Peyer's patch (tissue), 4 donors: ENCODE data around the gene CAMSAP3. TPM values are rescaled to one million over a fixed set of nuclear protein-coding genes. Genes with fewer than 3 reads are reported as not detected.

Experiments used
- DNase-seq, 3 donors: peaks; one replicate each; pipeline ENCODE4 v3.0.0-alpha.2; 2017 to 2019
- H3K27ac ChIP-seq, 4 donors: fragments of 200-600 bp; sonication (generic); one replicate each; pipeline ENCODE4 v1.5.1; 2016 to 2019
- H3K27me3 ChIP-seq, 2 donors: fragments of 200-600 bp; sonication (generic); one replicate each; pipeline ENCODE4 v1.5.1; 2019
- H3K36me3 ChIP-seq, 3 donors: fragments of 200-600 bp; sonication (generic); one replicate each; pipeline ENCODE4 v1.5.1; 2016 to 2019
- H3K4me1 ChIP-seq, 4 donors: fragments of 200-600 bp; sonication (generic); one replicate each; pipeline ENCODE4 v1.5.1; 2016 to 2019
- H3K4me3 ChIP-seq, 4 donors: fragments of 200-600 bp; sonication (generic); 1 replicate in 3 of 4; 2 replicates in 1 of 4; pipeline ENCODE4 v1.5.1; 2016 to 2019; ENCODE audit warnings: mild to moderate bottlenecking in 1 of 4
- H3K9me3 ChIP-seq, 4 donors: fragments of 200-600 bp; sonication (generic); one replicate each; pipeline ENCODE4 v1.5.1; 2016 to 2019; ENCODE audit warnings: mild to moderate bottlenecking in 1 of 4
- POLR2A ChIP-seq, 2 donors: fragments of 450-650 bp; IDR thresholded peaks; one replicate each; pipeline ENCODE4 v1.5.1; 2017; ENCODE audit warnings: antibody characterized with exemption in 2 of 2, mild to moderate bottlenecking in 2 of 2, moderate library complexity in 2 of 2
- total RNA-seq, 4 donors: library from RNA; depleted of rRNA; stranded (reverse); fragments of >200 nt; gene quantifications; one replicate each; pipeline ENCODE4 v1.1.0, GENCODE V29; 2016
- TF ChIP-seq, protein P1 (sequence below), 6 experiments: fragments of 450-650 bp in 4 of 6; fragments of 200-600 bp in 2 of 6; sonication (generic) in 1 of 6; IDR thresholded peaks; one replicate each; pipeline ENCODE4 v1.5.1; 2017 to 2019; ENCODE audit warnings: antibody characterized with exemption in 6 of 6, mild to moderate bottlenecking in 3 of 6, moderate library complexity in 1 of 6

Gene CAMSAP3
- total RNA-seq, 4 donors from 2014 or later = 24.8 to 71.7 (median 60.3) TPM

DNA sequence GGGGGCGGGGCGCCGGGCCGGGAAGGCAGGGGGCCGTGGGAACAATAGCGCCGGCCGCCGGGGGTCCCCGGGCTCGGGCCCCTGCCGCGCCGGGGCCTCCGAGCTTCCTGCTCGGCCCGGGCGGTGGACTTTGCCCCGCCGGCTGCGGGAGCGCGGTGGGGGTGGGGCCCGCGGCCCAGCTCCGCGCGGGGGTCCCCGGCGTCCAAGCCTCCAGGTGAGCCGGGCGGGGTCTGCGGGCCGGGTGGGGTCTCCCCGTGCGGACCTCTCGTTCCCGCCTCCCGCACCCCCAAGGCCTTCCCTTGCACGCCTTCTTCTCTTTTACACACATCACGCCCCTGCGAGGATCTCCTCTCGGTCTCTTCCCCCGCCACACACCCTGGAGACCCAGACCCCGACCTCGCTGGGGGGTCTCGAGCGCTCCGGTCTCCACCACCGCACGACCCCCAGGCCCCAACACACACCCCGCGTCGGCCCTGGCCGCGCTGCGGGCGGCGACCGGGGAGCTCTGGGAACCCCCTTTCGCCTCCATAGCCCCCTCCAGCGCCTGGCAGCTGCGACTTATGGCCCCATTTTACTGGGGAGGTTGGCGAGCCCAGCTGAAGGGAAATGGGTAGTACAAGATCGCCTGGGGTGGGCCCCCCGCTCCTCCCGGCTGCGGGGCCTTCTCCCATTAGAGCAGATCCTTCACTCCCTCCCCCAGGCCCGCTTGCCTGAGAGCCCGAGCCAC is 711 bp downstream of the CAMSAP3 start:
- Histone ChIP-seq H3K36me3 (no peaks in the 10 kb centered on the region), H3K4me3 (peak overlapping the region; percentile 44 to 78 (median 59)), H3K27ac (peak overlapping the region in 3 of 4 donors; percentile 59 to 87 (median 71)), H3K4me1 (peaks cover 0 to 9% (median 4%) of the 10 kb centered on the region in 4 donors), H3K27me3 (peaks cover 0 to 7% of the 10 kb centered on the region in 2 donors), H3K9me3 (no peaks in the 10 kb centered on the region)
- TF ChIP-seq, protein P1, sequence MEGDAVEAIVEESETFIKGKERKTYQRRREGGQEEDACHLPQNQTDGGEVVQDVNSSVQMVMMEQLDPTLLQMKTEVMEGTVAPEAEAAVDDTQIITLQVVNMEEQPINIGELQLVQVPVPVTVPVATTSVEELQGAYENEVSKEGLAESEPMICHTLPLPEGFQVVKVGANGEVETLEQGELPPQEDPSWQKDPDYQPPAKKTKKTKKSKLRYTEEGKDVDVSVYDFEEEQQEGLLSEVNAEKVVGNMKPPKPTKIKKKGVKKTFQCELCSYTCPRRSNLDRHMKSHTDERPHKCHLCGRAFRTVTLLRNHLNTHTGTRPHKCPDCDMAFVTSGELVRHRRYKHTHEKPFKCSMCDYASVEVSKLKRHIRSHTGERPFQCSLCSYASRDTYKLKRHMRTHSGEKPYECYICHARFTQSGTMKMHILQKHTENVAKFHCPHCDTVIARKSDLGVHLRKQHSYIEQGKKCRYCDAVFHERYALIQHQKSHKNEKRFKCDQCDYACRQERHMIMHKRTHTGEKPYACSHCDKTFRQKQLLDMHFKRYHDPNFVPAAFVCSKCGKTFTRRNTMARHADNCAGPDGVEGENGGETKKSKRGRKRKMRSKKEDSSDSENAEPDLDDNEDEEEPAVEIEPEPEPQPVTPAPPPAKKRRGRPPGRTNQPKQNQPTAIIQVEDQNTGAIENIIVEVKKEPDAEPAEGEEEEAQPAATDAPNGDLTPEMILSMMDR (IDR thresholded peaks at IDR 0.05) = no peak
- no peak for TF ChIP-seq POLR2A (IDR thresholded peaks at IDR 0.05)
- DNase-seq = no peak

DNA sequence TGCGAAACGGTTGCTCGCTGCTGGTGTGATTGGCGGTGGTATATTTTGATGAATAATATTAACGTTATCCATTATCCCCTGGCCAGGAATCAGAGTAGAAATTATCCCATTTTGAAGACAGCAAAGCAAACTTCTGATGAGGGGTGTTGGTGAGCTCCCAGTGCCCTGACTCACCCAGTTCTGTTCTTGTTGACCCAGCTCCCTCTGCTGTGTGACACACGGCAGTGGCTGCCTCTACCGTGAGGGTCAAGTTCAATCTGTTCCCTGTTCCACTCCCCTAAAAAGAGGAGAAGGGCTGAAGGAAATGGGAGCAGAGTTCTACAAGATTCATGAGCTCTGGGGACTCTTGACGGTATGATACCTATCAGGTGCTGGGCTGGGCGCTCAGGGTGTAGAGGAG is 2.0 kb downstream of the CAMSAP3 start:
- H3K4me1 ChIP-seq = peaks cover 0 to 9% (median 4%) of the 10 kb centered on the region in 4 donors
- H3K27me3 ChIP-seq = peaks cover 0 to 7% of the 10 kb centered on the region in 2 donors
- H3K4me3 ChIP-seq = peak overlapping the region in 1 of 4 donors; percentile 66
- TF ChIP-seq, protein P1 (IDR thresholded peaks at IDR 0.05) = no peak
- no peak for TF ChIP-seq POLR2A (IDR thresholded peaks at IDR 0.05)
- no peak overlapping the region for H3K27ac ChIP-seq
- H3K36me3 ChIP-seq = no peaks in the 10 kb centered on the region
- H3K9me3 ChIP-seq = no peaks in the 10 kb centered on the region
- DNase-seq = no peak

DNA sequence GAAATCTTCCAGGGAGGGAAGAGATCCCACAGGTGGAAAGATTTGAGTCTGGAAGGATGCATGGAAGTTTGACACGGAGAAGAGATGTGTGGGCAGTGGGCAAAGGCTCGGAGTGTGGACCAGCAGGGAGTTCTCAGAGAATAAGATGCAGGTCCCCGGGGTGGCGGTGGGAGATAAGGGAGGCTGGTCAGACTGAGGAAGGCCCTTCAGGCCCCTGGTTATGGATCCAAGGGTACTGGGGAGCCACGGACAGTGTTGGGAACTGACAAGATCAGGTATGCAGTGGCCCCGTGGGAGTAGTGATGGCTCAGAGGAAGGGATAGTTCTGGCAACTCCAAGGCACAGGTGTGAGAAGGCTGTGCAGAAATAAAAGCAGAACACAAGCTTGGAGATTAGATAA is 2.5 kb downstream of the CAMSAP3 start:
- H3K36me3 ChIP-seq = no peaks in the 10 kb centered on the region
- H3K4me3 ChIP-seq = no peak overlapping the region
- no peak for DNase-seq
- H3K27me3 ChIP-seq = peaks cover 0 to 7% of the 10 kb centered on the region in 2 donors
- H3K4me1 ChIP-seq = peaks cover 0 to 9% (median 4%) of the 10 kb centered on the region in 4 donors
- H3K27ac ChIP-seq = no peak overlapping the region
- TF ChIP-seq POLR2A (IDR thresholded peaks at IDR 0.05) = no peak
- TF ChIP-seq, protein P1 (IDR thresholded peaks at IDR 0.05) = no peak
- no peaks in the 10 kb centered on the region for H3K9me3 ChIP-seq

DNA sequence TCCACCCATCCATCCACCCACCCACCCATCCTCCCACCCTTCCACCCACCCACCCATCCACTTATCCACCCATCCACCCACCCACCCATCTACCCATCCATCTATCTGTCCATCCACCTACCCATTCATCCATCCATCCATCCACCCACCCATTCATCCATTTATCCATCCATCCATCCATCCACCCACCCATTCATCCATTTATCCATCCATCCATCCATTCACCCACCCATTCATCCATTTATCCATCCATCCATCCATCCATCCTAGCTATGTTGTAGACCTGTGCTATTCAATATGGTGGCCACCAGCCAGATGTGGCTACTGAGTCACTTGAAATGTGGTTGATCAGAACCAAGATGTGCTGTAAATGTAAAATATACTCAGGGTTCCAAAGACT is 5.1 kb downstream of the CAMSAP3 start:
- Histone ChIP-seq H3K4me3 (no peak overlapping the region), H3K27me3 (peaks cover 0 to 7% of the 10 kb centered on the region in 2 donors), H3K4me1 (peaks cover 0 to 9% (median 4%) of the 10 kb centered on the region in 4 donors), H3K9me3 (no peaks in the 10 kb centered on the region), H3K36me3 (peaks cover 0 to 6% (median 0%) of the 10 kb centered on the region in 3 donors), H3K27ac (no peak overlapping the region)
- TF ChIP-seq, protein P1 (IDR thresholded peaks at IDR 0.05) = no peak
- no peak for TF ChIP-seq POLR2A (IDR thresholded peaks at IDR 0.05)
- DNase-seq = no peak

DNA sequence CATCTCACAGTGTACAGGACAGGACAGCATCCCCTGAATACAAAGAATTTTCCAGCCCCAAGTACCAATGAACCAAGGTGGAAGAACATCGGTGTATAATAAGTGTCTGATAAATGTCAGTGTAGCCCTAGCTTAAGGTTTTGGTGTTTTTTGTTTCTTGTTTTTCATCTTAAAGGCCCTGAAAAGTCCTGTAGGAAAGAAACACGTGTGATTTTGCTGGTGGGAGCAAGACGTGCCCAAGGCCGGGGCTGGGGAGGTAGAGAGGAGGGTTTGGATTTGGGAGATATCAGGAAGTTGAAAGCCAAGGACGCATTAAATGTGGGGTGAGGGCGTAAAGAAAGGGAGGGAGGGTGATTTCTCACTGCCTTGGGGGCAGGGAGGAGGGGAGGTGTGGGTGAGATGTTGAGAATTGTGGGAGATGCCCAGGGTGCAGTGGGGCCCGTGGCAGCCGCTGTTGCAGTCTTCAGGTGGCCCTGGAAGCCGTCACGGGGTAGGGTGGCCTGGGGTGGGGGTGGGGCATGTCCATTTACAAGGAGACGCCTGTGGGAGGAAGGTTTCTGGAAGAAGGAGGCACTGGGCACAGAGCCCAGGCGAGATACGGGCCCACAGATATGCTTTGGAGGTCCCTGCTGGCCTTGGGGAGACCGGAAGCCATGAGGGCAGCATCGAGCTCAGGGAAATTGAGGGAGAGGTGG is 6.7 kb downstream of the CAMSAP3 start:
- TF ChIP-seq POLR2A (IDR thresholded peaks at IDR 0.05) = no peak
- TF ChIP-seq, protein P1 (IDR thresholded peaks at IDR 0.05) = no peak
- no peak for DNase-seq
- no peaks in the 10 kb centered on the region for H3K27me3 ChIP-seq

More for the DNA sequence above, 6.7 kb downstream of the CAMSAP3 start:
- Histone ChIP-seq H3K9me3 (no peaks in the 10 kb centered on the region), H3K36me3 (peaks cover 0 to 12% (median 0%) of the 10 kb centered on the region in 3 donors), H3K27ac (no peak overlapping the region), H3K4me3 (no peak overlapping the region), H3K4me1 (no peaks in the 10 kb centered on the region)
